Left renal cortex interstitium (tissue), 4 donors: ENCODE results near the gene FBLN2. TPM values are rescaled to one million over a fixed set of nuclear protein-coding genes. Genes with fewer than 3 reads are reported as not detected.
"Not testable (repeated sequence)": the region's sequence is repeated elsewhere in the genome, so short reads cannot be mapped to it uniquely, and the experiment has no call there.

ENCODE experiments used
- DNase-seq, 4 donors: peaks; one replicate each; pipeline ENCODE4 v3.0.0-alpha.2; 2013; ENCODE audit warnings: low read depth in 4 of 4, low spot score in 2 of 4, missing footprints in 1 of 4
- polyA plus RNA-seq, 4 donors: library from polyadenylated mRNA; unstranded; fragments of 120-200 nt; gene quantifications; one replicate each; pipeline ENCODE4 v1.2.1, GENCODE V29; 2013; ENCODE audit not compliant: insufficient read length in 4 of 4

FBLN2 gene
- polyA plus RNA-seq, 4 donors, result 24.3 to 31.9 (median 27.5) TPM

GRCh38 chr3:13544951-13545651 is 3.8 kb upstream of the FBLN2 start:
- no peak for DNase-seq

- DNase-seq, result no peak
Measured at GRCh38 chr3:13545952-13546454, 2.9 kb upstream of the FBLN2 start.

DNA sequence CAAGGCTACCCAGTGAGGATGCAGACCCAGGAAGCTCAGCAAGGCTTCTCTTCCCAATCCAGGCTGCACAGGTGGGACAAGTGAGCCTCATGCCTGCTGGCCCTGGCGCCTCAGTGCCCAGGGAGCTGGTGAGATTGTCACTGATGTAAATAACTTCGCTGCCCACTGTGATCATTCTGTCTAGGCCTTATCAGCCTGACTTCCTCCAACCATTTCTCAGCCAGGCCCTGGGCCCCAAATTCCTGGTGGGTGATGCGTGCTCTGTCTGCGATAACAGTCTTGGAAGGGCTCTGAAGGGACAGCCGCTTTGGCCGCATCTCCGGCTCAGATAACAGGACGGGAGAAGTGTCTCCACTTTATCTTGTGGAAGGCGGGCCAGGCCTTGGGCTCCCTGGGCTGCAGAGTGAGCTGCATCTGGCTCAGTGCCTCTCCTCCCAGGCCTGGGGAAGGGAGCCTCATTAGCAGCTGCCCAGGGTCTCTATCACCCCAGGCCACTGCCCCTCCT is 2.2 kb upstream of the FBLN2 start:
- DNase-seq, result no peak

GRCh38 chr3:13547591-13548371 is 1.1 kb upstream of the FBLN2 start:
- DNase-seq, result no peak

GRCh38 chr3:13549623-13550422 is 898 bp downstream of the FBLN2 start:
- DNase-seq, result no peak

GRCh38 chr3:13550423-13550690 is 1.4 kb downstream of the FBLN2 start:
- no peak for DNase-seq

- DNase-seq, result no peak
Measured at GRCh38 chr3:13550791-13551360, 2.0 kb downstream of the FBLN2 start.

GRCh38 chr3:13552857-13553652 is 4.1 kb downstream of the FBLN2 start:
- no peak for DNase-seq

DNA sequence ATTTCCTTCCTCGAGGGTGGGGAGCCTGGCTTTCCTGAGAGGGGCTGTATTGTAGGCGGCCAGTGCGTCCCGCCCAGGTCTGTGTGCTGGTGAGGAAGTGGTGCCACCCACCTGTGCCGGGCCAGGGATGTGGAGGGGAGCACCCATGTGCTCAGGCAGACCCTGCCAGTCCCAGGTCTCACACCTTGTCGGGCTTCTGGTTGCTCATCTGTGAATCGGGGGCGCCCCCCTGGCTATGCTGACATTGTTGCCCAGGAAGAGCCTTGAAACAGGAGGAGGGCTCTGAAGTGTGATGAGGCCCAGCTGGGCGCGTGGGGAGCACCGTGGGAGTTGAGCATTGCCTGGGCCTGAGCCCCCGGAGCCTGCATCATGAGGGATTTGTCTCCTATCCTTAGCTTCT is 4.8 kb downstream of the FBLN2 start:
- DNase-seq, result no peak

DNA sequence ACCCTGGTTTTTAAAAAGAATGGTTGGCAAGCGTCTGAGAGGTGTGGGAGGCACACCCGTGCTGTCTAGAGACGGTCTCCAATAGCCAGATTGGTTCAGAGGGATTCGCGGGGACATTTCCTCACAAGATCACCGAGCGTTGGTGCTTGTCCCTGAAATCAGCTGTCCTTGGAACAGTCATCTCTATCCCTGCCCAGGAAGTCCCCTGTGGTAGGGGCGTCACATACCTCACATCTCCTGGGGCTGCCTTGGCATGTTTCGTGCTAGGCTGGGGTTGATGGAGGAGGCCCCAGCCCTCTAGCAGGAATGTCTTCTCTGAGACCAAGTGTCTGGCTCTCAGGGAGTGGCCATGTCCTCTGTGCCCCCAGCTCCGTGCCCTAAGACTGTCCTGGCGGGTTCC is 6.8 kb downstream of the FBLN2 start:
- DNase-seq, result no peak

DNA sequence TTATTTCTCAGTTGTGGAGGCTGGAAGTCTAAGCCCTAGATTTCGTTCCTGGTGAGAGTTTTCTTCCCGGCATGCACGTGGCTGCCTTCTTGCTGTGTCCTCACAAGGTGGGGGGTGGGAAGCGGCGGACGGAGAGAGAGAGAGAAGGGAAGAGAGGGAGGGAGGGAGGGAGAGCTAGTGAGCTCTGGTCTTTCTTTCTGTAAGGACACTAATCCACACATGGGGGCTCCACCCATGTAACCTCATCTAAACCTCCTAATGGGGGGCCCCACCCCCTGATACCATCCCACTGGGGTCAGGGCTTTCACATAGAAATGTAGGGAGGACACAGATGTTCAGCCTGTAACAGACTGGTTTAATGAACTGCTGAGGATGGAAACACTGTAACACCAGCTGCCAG is 7.3 kb downstream of the FBLN2 start:
- DNase-seq, result no peak

GRCh38 chr3:13556917-13557316 is 8.0 kb downstream of the FBLN2 start:
- no peak for DNase-seq

GRCh38 chr3:13557417-13557816 is 8.5 kb downstream of the FBLN2 start:
- DNase-seq, result no peak

DNA sequence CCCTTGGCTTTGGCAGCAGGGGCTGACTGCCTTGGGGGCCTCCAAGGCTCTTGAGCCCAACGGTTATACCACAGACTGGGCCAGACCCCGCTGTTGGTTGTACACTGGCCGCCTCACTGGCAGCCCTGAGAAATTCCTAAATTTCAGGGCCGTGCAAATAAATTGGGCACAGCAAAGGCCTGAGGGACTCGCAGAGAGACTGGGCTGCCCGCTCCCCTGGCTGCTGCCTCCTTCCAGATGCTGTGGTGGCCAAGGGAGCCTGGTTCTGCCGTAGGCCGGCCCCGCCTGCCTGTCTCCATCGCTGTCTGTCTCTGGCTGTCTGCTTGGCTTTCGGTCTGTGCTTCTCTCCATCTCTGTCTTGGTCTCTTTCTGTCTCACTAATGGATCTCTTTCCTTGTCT is 9.0 kb downstream of the FBLN2 start:
- DNase-seq, result no peak

DNA sequence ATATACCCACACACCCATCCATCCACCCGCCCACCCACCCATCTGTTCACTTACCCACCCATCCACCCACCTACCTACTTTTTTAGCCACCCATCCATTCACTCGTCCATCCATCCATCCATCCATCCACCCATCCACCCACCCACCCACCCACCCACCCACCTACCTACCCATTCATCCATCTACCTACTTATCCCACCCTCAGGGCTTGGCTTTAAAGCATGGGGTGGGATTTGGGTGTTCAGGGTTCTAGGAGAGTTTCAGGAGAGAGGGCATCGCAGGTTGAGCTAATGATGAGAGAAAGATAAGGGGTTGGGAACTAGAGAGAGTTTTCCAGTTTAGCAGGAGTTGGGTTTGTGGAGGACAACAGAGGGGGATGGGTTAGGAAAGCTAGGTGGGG is 9.7 kb downstream of the FBLN2 start:
- DNase-seq, result no peak

- peak in 2 of 4 donors; percentile 27 to 37 for DNase-seq
Measured at GRCh38 chr3:13559764-13560525, 11.0 kb downstream of the FBLN2 start.

DNA sequence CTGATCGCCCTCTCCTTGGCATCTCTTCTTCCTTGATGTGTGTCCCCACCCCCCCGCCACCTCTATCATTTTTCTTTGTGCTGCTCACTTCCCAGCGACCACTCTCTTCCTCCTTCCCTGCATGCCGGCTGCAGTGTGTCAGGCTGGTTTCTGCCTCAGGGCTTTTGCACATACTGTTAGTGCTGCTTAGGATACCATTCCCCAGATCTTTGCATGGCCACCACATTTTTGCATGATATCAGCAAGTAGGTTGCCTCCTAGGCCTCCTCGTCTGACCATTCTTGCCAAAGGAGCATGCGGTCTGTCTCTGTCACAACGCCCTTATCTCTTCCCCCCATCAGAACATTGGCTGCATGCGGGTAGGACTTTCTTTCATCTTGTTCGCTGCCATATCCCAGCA is 12.5 kb downstream of the FBLN2 start:
- DNase-seq, result no peak

GRCh38 chr3:13561967-13562366 is 13.0 kb downstream of the FBLN2 start:
- DNase-seq, result no peak

GRCh38 chr3:13562421-13562820 is 13.5 kb downstream of the FBLN2 start:
- not testable (repeated sequence) for DNase-seq
